ENCODE measurements around the gene KANSL1L.

The KANSL1L gene

GRCh38 chr2:210174086-210174485 lies 2.9 kb upstream of the KANSL1L start:
- DNase-seq, result no peak

- DNase-seq, result no peak
Measured at GRCh38 chr2:210172219-210172575, 988 bp upstream of the KANSL1L start.

- DNase-seq, result peak; percentile 98
Measured at GRCh38 chr2:210170446-210171303, 534 bp downstream of the KANSL1L start.

GRCh38 chr2:210170196-210170445 lies 1.1 kb downstream of the KANSL1L start:
- no peak for DNase-seq

GRCh38 chr2:210169516-210170195 lies 1.6 kb downstream of the KANSL1L start:
- no peak for DNase-seq

GRCh38 chr2:210167227-210167626 lies 4.0 kb downstream of the KANSL1L start:
- no peak for DNase-seq

- DNase-seq, result no peak
Measured at GRCh38 chr2:210162466-210163124, 8.6 kb downstream of the KANSL1L start.

GRCh38 chr2:210159059-210159458 lies 12.2 kb downstream of the KANSL1L start:
- no peak for DNase-seq

GRCh38 chr2:210158236-210158635 lies 13.0 kb downstream of the KANSL1L start:
- no peak for DNase-seq

- DNase-seq, result no peak
Measured at GRCh38 chr2:210157526-210157925, 13.7 kb downstream of the KANSL1L start.

- no peak for DNase-seq
Measured at GRCh38 chr2:210147614-210148013, 23.6 kb downstream of the KANSL1L start.

GRCh38 chr2:210132239-210132638 lies 39.0 kb downstream of the KANSL1L start:
- no peak for DNase-seq

GRCh38 chr2:210128961-210129360 lies 42.2 kb downstream of the KANSL1L start:
- DNase-seq, result no peak

GRCh38 chr2:210113614-210114235 lies 57.5 kb downstream of the KANSL1L start:
- DNase-seq, result no peak

- no peak for DNase-seq
Measured at GRCh38 chr2:210112871-210113270, 58.3 kb downstream of the KANSL1L start.

- DNase-seq, result no peak
Measured at GRCh38 chr2:210099940-210100339, 71.3 kb downstream of the KANSL1L start.

GRCh38 chr2:210094787-210095186 lies 76.4 kb downstream of the KANSL1L start:
- no peak for DNase-seq

GRCh38 chr2:210092791-210093190 lies 78.4 kb downstream of the KANSL1L start:
- DNase-seq, result no peak

- no peak for DNase-seq
Measured at GRCh38 chr2:210086930-210087329, 84.3 kb downstream of the KANSL1L start.

GRCh38 chr2:210086292-210086691 lies 84.9 kb downstream of the KANSL1L start:
- no peak for DNase-seq

GRCh38 chr2:210072922-210073509 lies 98.2 kb downstream of the KANSL1L start:
- no peak for DNase-seq

GRCh38 chr2:210072493-210072892 lies 98.7 kb downstream of the KANSL1L start:
- no peak for DNase-seq

GRCh38 chr2:210063306-210063705 lies 107.9 kb downstream of the KANSL1L start:
- no peak for DNase-seq

Measured in activated CD8-positive, alpha-beta memory T cell treated with anti-CD3 and anti-CD28 coated beads for 24 hours (primary cell).